SK-N-SH (cell line): Measurements from ENCODE around the gene SPTLC1. TPM values are rescaled to one million over a fixed set of nuclear protein-coding genes. Genes with fewer than 3 reads are reported as not detected.

Experiments
- CTCF ChIA-PET: fragments of 300-600, 350-600 bp; formaldehyde crosslinking; extraction: SDS; loops from one replicate; lab custom pipeline; 2021; lab: Yijun Ruan, JAX
- POLR2A ChIA-PET: fragments of 350-600 bp; sonication (Branson Sonifier 250); formaldehyde crosslinking; extraction: SDS; loops from one replicate; lab custom pipeline; 2020; ENCODE audit warnings: antibody characterized with exemption, inconsistent platforms; lab: Yijun Ruan, JAX
- DNase-seq: peaks from one replicate; pipeline ENCODE4 v3.0.0; 2012
- H2AFZ ChIP-seq: fragments of 200-600 bp; sonication (generic); 2 replicates; pipeline ENCODE4 v1.8.1; 2016; ENCODE audit warnings: antibody characterized with exemption, mild to moderate bottlenecking, low read depth
- H3F3A ChIP-seq: fragments of 200-600 bp; sonication (generic); replicated peaks from 2 replicates; pipeline ENCODE3; 2016; ENCODE audit warnings: antibody characterized with exemption, mild to moderate bottlenecking; ENCODE audit not compliant: insufficient read depth
- H3K27ac ChIP-seq, 2 experiments: fragments of 200-500 bp in 1 of 2; fragments of 200-600 bp in 1 of 2; sonication (Bioruptor generic) in 1 of 2; sonication (generic), shearing (Covaris generic) in 1 of 2; 2 replicates each; pipeline versions ENCODE4 v1.5.1 to v1.6.1; 2014 to 2016; ENCODE audit warnings: low read depth in 2 of 2, inconsistent platforms in 1 of 2, low read length in 1 of 2, mild to moderate bottlenecking in 1 of 2, mixed read lengths in 1 of 2
- H3K27me3 ChIP-seq: fragments of 200-600 bp; sonication (generic), shearing (Covaris generic); 2 replicates; pipeline ENCODE4 v1.6.1; 2016; ENCODE audit warnings: mixed run types; ENCODE audit not compliant: insufficient read depth
- H3K36me3 ChIP-seq, 2 experiments: fragments of 200-500 bp in 1 of 2; fragments of 200-600 bp in 1 of 2; sonication (Bioruptor generic) in 1 of 2; sonication (generic) in 1 of 2; replicated peaks in 1 of 2; 2 replicates each; pipeline versions ENCODE3 to v1.5.1; 2014 to 2016; ENCODE audit warnings: low read length in 1 of 2, mild to moderate bottlenecking in 1 of 2; ENCODE audit not compliant: insufficient read depth in 2 of 2, control insufficient read depth in 1 of 2
- H3K4me1 ChIP-seq, 2 experiments: fragments of 200-500 bp in 1 of 2; fragments of 200-600 bp in 1 of 2; sonication (Bioruptor generic) in 1 of 2; sonication (generic), shearing (Covaris generic) in 1 of 2; 2 replicates each; pipeline versions ENCODE4 v1.5.1 to v1.6.1; 2014 to 2016; ENCODE audit warnings: low read depth in 1 of 2, low read length in 1 of 2, mixed run types in 1 of 2; ENCODE audit not compliant: insufficient read depth in 2 of 2, control insufficient read depth in 1 of 2
- H3K4me2 ChIP-seq: fragments of 200-600 bp; sonication (generic), shearing (Covaris generic); 2 replicates; pipeline ENCODE4 v1.6.1; 2017; ENCODE audit warnings: mixed run types
- H3K4me3 ChIP-seq, 2 experiments: fragments of 200-500 bp in 1 of 2; fragments of 200-600 bp in 1 of 2; sonication (Bioruptor generic) in 1 of 2; sonication (generic), shearing (Covaris generic) in 1 of 2; 2 replicates each; pipeline versions ENCODE4 v1.5.1 to v1.8.1; 2014 to 2016; ENCODE audit warnings: low read depth in 2 of 2, inconsistent platforms in 1 of 2, low read length in 1 of 2, mild to moderate bottlenecking in 1 of 2, mixed read lengths in 1 of 2, moderate library complexity in 1 of 2
- H3K79me2 ChIP-seq: fragments of 200-600 bp; sonication (generic); 2 replicates; pipeline ENCODE4 v1.8.1; 2017; ENCODE audit warnings: mild to moderate bottlenecking; ENCODE audit not compliant: insufficient read depth
- H3K9ac ChIP-seq: fragments of 200-600 bp; sonication (generic); 2 replicates; pipeline ENCODE4 v1.6.1; 2017; ENCODE audit warnings: mixed run types
- H3K9me2 ChIP-seq: fragments of 200-600 bp; sonication (generic); 2 replicates; pipeline ENCODE4 v1.6.1; 2017; ENCODE audit warnings: mixed run types
- H3K9me3 ChIP-seq: fragments of 200-600 bp; sonication (generic); 2 replicates; pipeline ENCODE4 v1.6.1; 2017; ENCODE audit warnings: mixed run types, mild to moderate bottlenecking, moderate library complexity
- H4K20me1 ChIP-seq: fragments of 200-600 bp; sonication (generic); 2 replicates; pipeline ENCODE4 v1.6.1; 2017; ENCODE audit warnings: mild to moderate bottlenecking, mixed run types; ENCODE audit not compliant: insufficient read depth
- CHD2 ChIP-seq: fragments of 150-350 bp; IDR thresholded peaks from 2 replicates; pipeline ENCODE4 v1.6.1; 2018; ENCODE audit warnings: low read length; ENCODE audit not compliant: partially characterized antibody
- EP300 ChIP-seq, 2 experiments: IDR thresholded peaks; 2 replicates each; pipeline versions ENCODE4 v1.4.0 to v1.6.1; 2012; ENCODE audit warnings: borderline replicate concordance in 1 of 2, low read depth in 1 of 2, low read length in 1 of 2
- EZH2phosphoT487 ChIP-seq: fragments of 200-600 bp; sonication (generic); IDR thresholded peaks from 2 replicates; pipeline ENCODE4 v1.6.1; 2017; ENCODE audit warnings: low read depth, mixed run types, mild to moderate bottlenecking, antibody characterized with exemption, moderate library complexity, borderline replicate concordance
- FOSL2 ChIP-seq: IDR thresholded peaks from 2 replicates; pipeline ENCODE4 v1.4.0; 2012; ENCODE audit warnings: low read depth, mild to moderate bottlenecking, moderate library complexity, borderline replicate concordance
- GABPA ChIP-seq: IDR thresholded peaks from 2 replicates; pipeline ENCODE4 v1.4.0; 2012; ENCODE audit warnings: low read depth, mild to moderate bottlenecking
- IRF3 ChIP-seq: fragments of 150-350 bp; IDR thresholded peaks from 2 replicates; pipeline ENCODE4 v1.6.1; 2016; ENCODE audit warnings: mild to moderate bottlenecking, low read depth, low read length
- JUND ChIP-seq: IDR thresholded peaks from 2 replicates; pipeline ENCODE4 v1.4.0; 2012
- MEF2A ChIP-seq: IDR thresholded peaks from 2 replicates; pipeline ENCODE4 v1.4.0; 2012; ENCODE audit warnings: low read depth, borderline replicate concordance
- RAD21 ChIP-seq: IDR thresholded peaks from 2 replicates; pipeline ENCODE4 v1.6.1; 2012; ENCODE audit warnings: mild to moderate bottlenecking, low read length
- RCOR1 ChIP-seq: fragments of 150-350 bp; IDR thresholded peaks from 2 replicates; pipeline ENCODE4 v1.6.1; 2017; ENCODE audit warnings: antibody characterized with exemption, low read length
- RXRA ChIP-seq: IDR thresholded peaks from 2 replicates; pipeline ENCODE4 v1.4.0; 2012; ENCODE audit warnings: low read depth, mild to moderate bottlenecking, borderline replicate concordance
- SIN3A ChIP-seq: IDR thresholded peaks from 2 replicates; pipeline ENCODE4 v1.6.1; 2012; ENCODE audit warnings: low read depth, mild to moderate bottlenecking, low read length, moderate library complexity, borderline replicate concordance
- TAF1 ChIP-seq: IDR thresholded peaks from 2 replicates; pipeline ENCODE4 v1.6.1; 2012; ENCODE audit warnings: low read depth, mild to moderate bottlenecking, low read length, moderate library complexity, borderline replicate concordance
- TEAD4 ChIP-seq: IDR thresholded peaks from 2 replicates; pipeline ENCODE4 v1.4.0; 2012; ENCODE audit warnings: mild to moderate bottlenecking, borderline replicate concordance; ENCODE audit not compliant: insufficient read depth
- USF2 ChIP-seq: fragments of 150-350 bp; IDR thresholded peaks from 2 replicates; pipeline ENCODE4 v1.6.1; 2017; ENCODE audit warnings: antibody characterized with exemption, low read length, low read depth, borderline replicate concordance
- YY1 ChIP-seq: IDR thresholded peaks from 2 replicates; pipeline ENCODE4 v1.4.0; 2012; ENCODE audit warnings: low read depth, mild to moderate bottlenecking
- WGBS: methylation state at CpG from one replicate; pipeline ENCODE4 v1.1.6; 2017; ENCODE audit warnings: low lambda C conversion rate; 5-methylcytosine and 5-hydroxymethylcytosine counted together
- polyA plus RNA-seq, 3 experiments: library from polyadenylated mRNA; depleted of rRNA; stranded (reverse); fragments of >200 nt; gene quantifications; 2 replicates each; pipeline ENCODE4 v1.2.3, GENCODE V29; 2012
- TF ChIP-seq, protein P1 (sequence below): IDR thresholded peaks from 2 replicates; pipeline ENCODE4; 2012
- TF ChIP-seq, protein P2 (sequence below): IDR thresholded peaks from 2 replicates; pipeline ENCODE4 v1.6.1; 2012; ENCODE audit warnings: mild to moderate bottlenecking, low read depth, low read length, moderate library complexity

Gene SPTLC1
- polyA plus RNA-seq, 1 of the 3 experiments (the other 2 are of a cell fraction): 53.9 TPM

DNA sequence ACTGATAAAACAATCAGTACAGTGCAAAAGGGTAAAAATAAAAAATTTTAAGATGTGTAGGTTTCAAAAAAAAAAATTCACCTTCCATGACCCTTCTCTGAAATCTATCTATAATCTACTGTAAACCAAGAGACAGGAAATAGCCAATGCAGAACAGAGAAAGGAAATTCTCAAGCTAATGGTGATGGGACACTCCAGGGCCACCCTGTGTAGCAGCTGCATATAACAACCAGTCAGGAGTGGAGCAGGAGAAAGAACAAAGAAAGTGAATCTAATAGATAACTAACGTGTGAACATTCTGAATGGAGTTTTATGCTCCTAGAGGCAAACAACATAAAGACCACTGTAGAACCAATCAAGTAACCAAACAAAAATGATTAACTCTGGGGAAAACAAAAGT, 16.6 kb downstream of the SPTLC1 start:
- POLR2A ChIA-PET: interaction anchor here (0.7 kb wide), 1 partner anchor 40 kb away, joined by 3 read pairs; no protein-coding TSS in a partner anchor
- H3K36me3 ChIP-seq: peaks cover 12 to 15% of the 10 kb centered on the region in 2 experiments
- no peaks in the 10 kb centered on the region for H3K9me2 ChIP-seq
- peaks cover 9% of the 10 kb centered on the region for H3F3A ChIP-seq
- no peak overlapping the region for H3K9ac ChIP-seq
- no peak overlapping the region for H3K27ac ChIP-seq
- DNase-seq: no peak
- H2AFZ ChIP-seq: no peak overlapping the region
- 0 out of 2 replicates have a peak, but pooled peaks cover 7% of the 10 kb centered on the region for H4K20me1 ChIP-seq
- H3K4me2 ChIP-seq: no peak overlapping the region
- H3K27me3 ChIP-seq: no peaks in the 10 kb centered on the region
- no peak overlapping the region for H3K4me3 ChIP-seq
- peaks cover 73% of the 10 kb centered on the region for H3K79me2 ChIP-seq
- H3K4me1 ChIP-seq: peaks cover 0 to 6% of the 10 kb centered on the region in 2 experiments; a peak in 1 of 4 replicates
- CTCF ChIA-PET: no interaction called here
- TF ChIP-seq, protein P1, sequence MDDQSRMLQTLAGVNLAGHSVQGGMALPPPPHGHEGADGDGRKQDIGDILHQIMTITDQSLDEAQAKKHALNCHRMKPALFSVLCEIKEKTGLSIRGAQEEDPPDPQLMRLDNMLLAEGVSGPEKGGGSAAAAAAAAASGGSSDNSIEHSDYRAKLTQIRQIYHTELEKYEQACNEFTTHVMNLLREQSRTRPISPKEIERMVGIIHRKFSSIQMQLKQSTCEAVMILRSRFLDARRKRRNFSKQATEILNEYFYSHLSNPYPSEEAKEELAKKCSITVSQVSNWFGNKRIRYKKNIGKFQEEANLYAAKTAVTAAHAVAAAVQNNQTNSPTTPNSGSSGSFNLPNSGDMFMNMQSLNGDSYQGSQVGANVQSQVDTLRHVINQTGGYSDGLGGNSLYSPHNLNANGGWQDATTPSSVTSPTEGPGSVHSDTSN: no peak
- no peak for TF ChIP-seq EZH2phosphoT487
- no peak for TF ChIP-seq MEF2A
- no peak for TF ChIP-seq GABPA
- TF ChIP-seq YY1: no peak
- no peak for TF ChIP-seq IRF3
- TF ChIP-seq RXRA: no peak
- no peak for TF ChIP-seq TAF1
- TF ChIP-seq TEAD4: no peak
- TF ChIP-seq RAD21: no peak
- TF ChIP-seq JUND: no peak
- no peak for TF ChIP-seq FOSL2
- TF ChIP-seq CHD2: no peak
- TF ChIP-seq, all 33 proteins: peak for 0
- WGBS: 93% methylated on average over 1 of the region's 1 CpG
- no peaks in the 10 kb centered on the region for H3K9me3 ChIP-seq

DNA sequence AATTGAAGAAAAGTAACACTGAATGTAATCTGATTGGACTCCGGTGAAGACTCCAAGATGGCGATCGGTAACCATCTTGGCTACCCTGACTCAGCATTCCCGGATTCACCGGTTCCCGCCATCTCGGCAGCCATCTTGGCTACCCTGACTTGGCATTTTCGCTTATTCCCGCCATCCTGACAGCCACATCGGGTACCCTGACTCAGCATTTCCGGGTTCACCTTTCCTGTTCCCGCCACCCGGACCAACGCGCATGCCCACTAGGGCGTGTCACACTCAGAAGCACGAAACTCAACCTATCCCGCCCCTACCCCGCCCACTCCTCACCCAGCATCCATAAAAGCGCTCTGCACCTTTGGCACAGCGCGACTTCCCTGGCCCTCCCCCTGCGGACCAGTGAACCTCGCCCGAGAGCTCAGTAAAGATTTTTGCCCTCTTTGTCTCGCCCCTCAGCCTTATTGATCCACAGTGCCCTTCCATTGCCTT, 17.2 kb downstream of the SPTLC1 start:
- ChIA-PET CTCF (no interaction called here), POLR2A (no interaction called here)
- 95% methylated on average over 26 of the region's 26 CpGs for WGBS
- H3K4me3 ChIP-seq: no peak overlapping the region
- no peaks in the 10 kb centered on the region for H3K9me3 ChIP-seq
- H3K27ac ChIP-seq: no peak overlapping the region
- H3K4me1 ChIP-seq: peaks cover 0 to 6% of the 10 kb centered on the region in 2 experiments; a peak in 1 of 4 replicates
- no peak overlapping the region for H3K4me2 ChIP-seq
- TF ChIP-seq EZH2phosphoT487: no peak
- TF ChIP-seq SIN3A: no peak
- no peak for TF ChIP-seq EP300 (IDR thresholded peaks at IDR 0.05; ENCODE audit: borderline replicate concordance in 1 of 2, low read depth in 1 of 2, low read length in 1 of 2)
- no peak for TF ChIP-seq JUND
- TF ChIP-seq CHD2: no peak
- no peak for TF ChIP-seq RCOR1
- TF ChIP-seq GABPA: no peak
- TF ChIP-seq IRF3: no peak
- TF ChIP-seq USF2: no peak
- TF ChIP-seq, protein P2, sequence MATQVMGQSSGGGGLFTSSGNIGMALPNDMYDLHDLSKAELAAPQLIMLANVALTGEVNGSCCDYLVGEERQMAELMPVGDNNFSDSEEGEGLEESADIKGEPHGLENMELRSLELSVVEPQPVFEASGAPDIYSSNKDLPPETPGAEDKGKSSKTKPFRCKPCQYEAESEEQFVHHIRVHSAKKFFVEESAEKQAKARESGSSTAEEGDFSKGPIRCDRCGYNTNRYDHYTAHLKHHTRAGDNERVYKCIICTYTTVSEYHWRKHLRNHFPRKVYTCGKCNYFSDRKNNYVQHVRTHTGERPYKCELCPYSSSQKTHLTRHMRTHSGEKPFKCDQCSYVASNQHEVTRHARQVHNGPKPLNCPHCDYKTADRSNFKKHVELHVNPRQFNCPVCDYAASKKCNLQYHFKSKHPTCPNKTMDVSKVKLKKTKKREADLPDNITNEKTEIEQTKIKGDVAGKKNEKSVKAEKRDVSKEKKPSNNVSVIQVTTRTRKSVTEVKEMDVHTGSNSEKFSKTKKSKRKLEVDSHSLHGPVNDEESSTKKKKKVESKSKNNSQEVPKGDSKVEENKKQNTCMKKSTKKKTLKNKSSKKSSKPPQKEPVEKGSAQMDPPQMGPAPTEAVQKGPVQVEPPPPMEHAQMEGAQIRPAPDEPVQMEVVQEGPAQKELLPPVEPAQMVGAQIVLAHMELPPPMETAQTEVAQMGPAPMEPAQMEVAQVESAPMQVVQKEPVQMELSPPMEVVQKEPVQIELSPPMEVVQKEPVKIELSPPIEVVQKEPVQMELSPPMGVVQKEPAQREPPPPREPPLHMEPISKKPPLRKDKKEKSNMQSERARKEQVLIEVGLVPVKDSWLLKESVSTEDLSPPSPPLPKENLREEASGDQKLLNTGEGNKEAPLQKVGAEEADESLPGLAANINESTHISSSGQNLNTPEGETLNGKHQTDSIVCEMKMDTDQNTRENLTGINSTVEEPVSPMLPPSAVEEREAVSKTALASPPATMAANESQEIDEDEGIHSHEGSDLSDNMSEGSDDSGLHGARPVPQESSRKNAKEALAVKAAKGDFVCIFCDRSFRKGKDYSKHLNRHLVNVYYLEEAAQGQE: no peak
- H3F3A ChIP-seq: peaks cover 13% of the 10 kb centered on the region
- H3K36me3 ChIP-seq: peaks cover 14 to 16% of the 10 kb centered on the region in 2 experiments
- no peak overlapping the region for H2AFZ ChIP-seq
- no peak for DNase-seq
- H3K9me2 ChIP-seq: no peaks in the 10 kb centered on the region
- H3K9ac ChIP-seq: no peak overlapping the region
- H3K79me2 ChIP-seq: peaks cover 79% of the 10 kb centered on the region
- 0 out of 2 replicates have a peak, but pooled peaks cover 7% of the 10 kb centered on the region for H4K20me1 ChIP-seq
- no peaks in the 10 kb centered on the region for H3K27me3 ChIP-seq
